Suprapubic skin (tissue), 4 donors: ENCODE data around the gene RPL18A.

Source experiments
- POLR2A ChIP-seq, 2 donors: fragments of 450-650 bp; IDR thresholded peaks; one replicate each; pipeline ENCODE4 v1.6.1; 2017; ENCODE audit warnings: antibody characterized with exemption in 2 of 2, mild to moderate bottlenecking in 2 of 2, moderate library complexity in 2 of 2
- POLR2AphosphoS5 ChIP-seq, 3 donors: sonication (generic); formaldehyde crosslinking; IDR thresholded peaks; one replicate each; pipeline ENCODE4 v1.6.1; 2017; ENCODE audit warnings: antibody characterized with exemption in 3 of 3
- TF ChIP-seq, protein P1 (sequence below), 2 donors: fragments of 200-600 bp in 1 of 2; fragments of 450-650 bp in 1 of 2; sonication (generic) in 1 of 2; IDR thresholded peaks; one replicate each; pipeline ENCODE4 v1.5.1; 2016 to 2019; ENCODE audit warnings: antibody characterized with exemption in 2 of 2, mild to moderate bottlenecking in 1 of 2, moderate library complexity in 1 of 2

DNA sequence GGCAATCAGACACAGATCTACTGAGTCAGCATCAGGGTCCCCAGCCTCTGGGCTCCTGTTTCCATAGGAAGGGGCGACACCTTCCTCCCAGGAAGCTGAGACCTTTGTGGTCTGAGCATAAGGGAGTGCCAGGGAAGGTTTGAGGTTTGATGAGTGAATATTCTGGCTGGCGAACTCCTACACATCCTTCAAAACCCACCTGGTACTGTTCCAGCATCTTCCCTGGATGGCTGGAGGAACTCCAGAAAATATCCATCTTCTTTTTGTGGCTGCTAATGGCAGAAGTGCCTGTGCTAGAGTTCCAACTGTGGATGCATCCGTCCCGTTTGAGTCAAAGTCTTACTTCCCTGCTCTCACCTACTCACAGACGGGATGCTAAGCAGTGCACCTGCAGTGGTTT, 47.6 kb upstream of the RPL18A start:
- TF ChIP-seq, protein P1, sequence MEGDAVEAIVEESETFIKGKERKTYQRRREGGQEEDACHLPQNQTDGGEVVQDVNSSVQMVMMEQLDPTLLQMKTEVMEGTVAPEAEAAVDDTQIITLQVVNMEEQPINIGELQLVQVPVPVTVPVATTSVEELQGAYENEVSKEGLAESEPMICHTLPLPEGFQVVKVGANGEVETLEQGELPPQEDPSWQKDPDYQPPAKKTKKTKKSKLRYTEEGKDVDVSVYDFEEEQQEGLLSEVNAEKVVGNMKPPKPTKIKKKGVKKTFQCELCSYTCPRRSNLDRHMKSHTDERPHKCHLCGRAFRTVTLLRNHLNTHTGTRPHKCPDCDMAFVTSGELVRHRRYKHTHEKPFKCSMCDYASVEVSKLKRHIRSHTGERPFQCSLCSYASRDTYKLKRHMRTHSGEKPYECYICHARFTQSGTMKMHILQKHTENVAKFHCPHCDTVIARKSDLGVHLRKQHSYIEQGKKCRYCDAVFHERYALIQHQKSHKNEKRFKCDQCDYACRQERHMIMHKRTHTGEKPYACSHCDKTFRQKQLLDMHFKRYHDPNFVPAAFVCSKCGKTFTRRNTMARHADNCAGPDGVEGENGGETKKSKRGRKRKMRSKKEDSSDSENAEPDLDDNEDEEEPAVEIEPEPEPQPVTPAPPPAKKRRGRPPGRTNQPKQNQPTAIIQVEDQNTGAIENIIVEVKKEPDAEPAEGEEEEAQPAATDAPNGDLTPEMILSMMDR (IDR thresholded peaks at IDR 0.05) = no peak
- TF ChIP-seq POLR2A (IDR thresholded peaks at IDR 0.05) (no peak), POLR2AphosphoS5 (IDR thresholded peaks at IDR 0.05) (no peak)
